ENCODE data around the gene PRAMEF20.

- TF ChIP-seq CTCF (IDR thresholded peaks at IDR 0.05), result no peak
- TF ChIP-seq POLR2A (IDR thresholded peaks at IDR 0.05), result no peak
These were observed 2.4 kb upstream of the PRAMEF20 start for GRCh38 chr1:13407811-13408210.
